Uterus (tissue), 4 donors: ENCODE results near the gene NBR1. TPM values are rescaled to one million over a fixed set of nuclear protein-coding genes. Genes with fewer than 3 reads are reported as not detected.
"Not testable (repeated sequence)": the region's sequence is repeated elsewhere in the genome, so short reads cannot be mapped to it uniquely, and the experiment has no call there.

Experiments used
- DNase-seq, 2 donors: peaks; one replicate each; pipeline ENCODE4 v3.0.0-alpha.2; 2019 to 2020
- H3K27ac ChIP-seq, 2 donors: fragments of 200-600 bp; sonication (generic); 1 replicate in 1 of 2; 2 replicates in 1 of 2; pipeline ENCODE4 v1.5.1; 2016 to 2018
- H3K27me3 ChIP-seq, 2 donors: fragments of 200-600 bp; sonication (generic); one replicate each; pipeline ENCODE4 v1.5.1; 2018 to 2019; ENCODE audit warnings: control low read depth in 1 of 2
- H3K36me3 ChIP-seq, 2 donors: fragments of 200-600 bp; sonication (generic); one replicate each; pipeline ENCODE4 v1.5.1; 2019; ENCODE audit warnings: control low read depth in 1 of 2
- H3K4me1 ChIP-seq, 2 donors: fragments of 200-600 bp; sonication (generic); one replicate each; pipeline ENCODE4 v1.5.1; 2018 to 2019; ENCODE audit warnings: control low read depth in 1 of 2
- H3K4me3 ChIP-seq, 2 donors: fragments of 200-600 bp; sonication (generic); 1 replicate in 1 of 2; 2 replicates in 1 of 2; pipeline ENCODE4 v1.5.1; 2018 to 2019; ENCODE audit warnings: mild to moderate bottlenecking in 1 of 2
- H3K9me3 ChIP-seq, 2 donors: fragments of 200-600 bp; sonication (generic); one replicate each; pipeline ENCODE4 v1.5.1; 2019; ENCODE audit warnings: control low read depth in 1 of 2
- POLR2A ChIP-seq, 2 donors: fragments of 450-650 bp; IDR thresholded peaks; one replicate each; pipeline ENCODE4 v1.6.1; 2016; ENCODE audit warnings: antibody characterized with exemption in 2 of 2, mild to moderate bottlenecking in 1 of 2, moderate library complexity in 1 of 2
- intact Hi-C: fragments of 100-400 bp; cut with DNase I; formaldehyde crosslinking; loops from one replicate; pipeline ENCODE4 v1.15.1; 2023; ENCODE audit warnings: low total_unique reads
- total RNA-seq, 4 donors: library from RNA; depleted of rRNA in 3 of 4; stranded (reverse); fragments of >200 nt in 3 of 4; gene quantifications; one replicate each; pipeline versions ENCODE4 v1.1.0 to v1.2.4, GENCODE V29; 2014 to 2023
- TF ChIP-seq, protein P1 (sequence below), 4 experiments: fragments of 200-600 bp in 2 of 4; fragments of 450-650 bp in 2 of 4; sonication (generic) in 2 of 4; IDR thresholded peaks; one replicate each; pipeline ENCODE4 v1.5.1; 2016 to 2019; ENCODE audit warnings: antibody characterized with exemption in 4 of 4, mild to moderate bottlenecking in 2 of 4, moderate library complexity in 1 of 4
- donor health status: DM: yes; HTN: yes; CAD: no.

Gene NBR1
- total RNA-seq, 4 donors from 2014 or later, result 30.0 to 126 (median 67.2) TPM

DNA sequence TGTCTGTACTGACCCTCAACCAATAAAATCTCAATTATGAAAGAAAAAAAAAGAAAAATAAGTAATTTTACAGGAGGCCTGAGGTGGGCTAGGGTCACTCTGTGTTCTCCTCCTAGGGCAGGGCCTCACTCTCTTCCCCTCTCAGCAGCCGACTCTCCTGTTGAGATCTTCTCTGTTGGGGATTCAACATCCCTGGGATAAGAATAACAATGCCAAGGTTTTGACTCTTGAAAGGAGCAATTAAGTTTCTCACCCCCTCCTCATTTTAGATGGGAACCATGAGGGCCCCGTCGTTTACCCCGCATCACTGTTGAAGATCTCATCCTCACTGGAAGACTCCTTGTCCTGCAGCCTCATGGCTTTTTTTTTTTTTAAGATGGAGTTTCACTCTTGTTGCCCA lies 24.4 kb upstream of the NBR1 start:
- no peaks in the 10 kb centered on the region for H3K9me3 ChIP-seq
- H3K36me3 ChIP-seq, result no peaks in the 10 kb centered on the region
- H3K4me3 ChIP-seq, result no peak overlapping the region
- TF ChIP-seq, protein P1, sequence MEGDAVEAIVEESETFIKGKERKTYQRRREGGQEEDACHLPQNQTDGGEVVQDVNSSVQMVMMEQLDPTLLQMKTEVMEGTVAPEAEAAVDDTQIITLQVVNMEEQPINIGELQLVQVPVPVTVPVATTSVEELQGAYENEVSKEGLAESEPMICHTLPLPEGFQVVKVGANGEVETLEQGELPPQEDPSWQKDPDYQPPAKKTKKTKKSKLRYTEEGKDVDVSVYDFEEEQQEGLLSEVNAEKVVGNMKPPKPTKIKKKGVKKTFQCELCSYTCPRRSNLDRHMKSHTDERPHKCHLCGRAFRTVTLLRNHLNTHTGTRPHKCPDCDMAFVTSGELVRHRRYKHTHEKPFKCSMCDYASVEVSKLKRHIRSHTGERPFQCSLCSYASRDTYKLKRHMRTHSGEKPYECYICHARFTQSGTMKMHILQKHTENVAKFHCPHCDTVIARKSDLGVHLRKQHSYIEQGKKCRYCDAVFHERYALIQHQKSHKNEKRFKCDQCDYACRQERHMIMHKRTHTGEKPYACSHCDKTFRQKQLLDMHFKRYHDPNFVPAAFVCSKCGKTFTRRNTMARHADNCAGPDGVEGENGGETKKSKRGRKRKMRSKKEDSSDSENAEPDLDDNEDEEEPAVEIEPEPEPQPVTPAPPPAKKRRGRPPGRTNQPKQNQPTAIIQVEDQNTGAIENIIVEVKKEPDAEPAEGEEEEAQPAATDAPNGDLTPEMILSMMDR (IDR thresholded peaks at IDR 0.05), result no peak
- no peak for TF ChIP-seq POLR2A (IDR thresholded peaks at IDR 0.05)
- H3K27me3 ChIP-seq, result no peaks in the 10 kb centered on the region
- H3K4me1 ChIP-seq, result no peaks in the 10 kb centered on the region
- DNase-seq, result no peak
- no peak overlapping the region for H3K27ac ChIP-seq
- intact Hi-C loops, result no loop called here

DNA sequence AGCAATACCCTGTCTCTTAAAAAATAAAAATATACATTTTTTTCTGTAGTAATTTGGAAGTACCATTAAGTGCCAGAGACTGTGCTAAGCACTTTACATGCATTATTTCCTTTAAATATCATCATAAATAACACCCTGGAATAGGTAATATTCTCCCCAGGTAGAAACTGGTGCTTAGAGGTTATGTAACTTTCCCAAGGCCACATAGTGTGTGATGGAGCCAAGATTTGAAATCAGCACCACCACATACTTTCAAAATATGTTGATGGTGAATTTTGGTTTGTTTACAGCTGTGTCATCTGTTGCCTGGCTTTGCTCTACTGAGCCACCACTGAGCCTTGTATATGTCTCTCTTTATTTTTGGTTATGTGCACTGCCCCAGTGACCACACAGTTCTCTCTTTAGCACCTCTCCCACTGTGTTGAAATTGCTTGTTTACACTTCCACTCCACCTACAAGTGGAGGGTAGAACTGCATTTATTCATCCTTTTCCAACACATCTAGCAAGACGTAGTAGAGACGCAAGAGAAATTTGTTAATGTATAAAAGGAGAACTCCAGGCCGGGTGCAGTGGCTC lies 19.0 kb upstream of the NBR1 start:
- no peak for TF ChIP-seq POLR2A (IDR thresholded peaks at IDR 0.05)
- TF ChIP-seq, protein P1 (IDR thresholded peaks at IDR 0.05), result no peak
- Histone ChIP-seq H3K9me3 (no peaks in the 10 kb centered on the region), H3K36me3 (no peaks in the 10 kb centered on the region), H3K4me1 (no peaks in the 10 kb centered on the region), H3K4me3 (no peak overlapping the region), H3K27me3 (no peaks in the 10 kb centered on the region), H3K27ac (no peak overlapping the region)
- no peak for DNase-seq
- intact Hi-C loops, result no loop called here

DNA sequence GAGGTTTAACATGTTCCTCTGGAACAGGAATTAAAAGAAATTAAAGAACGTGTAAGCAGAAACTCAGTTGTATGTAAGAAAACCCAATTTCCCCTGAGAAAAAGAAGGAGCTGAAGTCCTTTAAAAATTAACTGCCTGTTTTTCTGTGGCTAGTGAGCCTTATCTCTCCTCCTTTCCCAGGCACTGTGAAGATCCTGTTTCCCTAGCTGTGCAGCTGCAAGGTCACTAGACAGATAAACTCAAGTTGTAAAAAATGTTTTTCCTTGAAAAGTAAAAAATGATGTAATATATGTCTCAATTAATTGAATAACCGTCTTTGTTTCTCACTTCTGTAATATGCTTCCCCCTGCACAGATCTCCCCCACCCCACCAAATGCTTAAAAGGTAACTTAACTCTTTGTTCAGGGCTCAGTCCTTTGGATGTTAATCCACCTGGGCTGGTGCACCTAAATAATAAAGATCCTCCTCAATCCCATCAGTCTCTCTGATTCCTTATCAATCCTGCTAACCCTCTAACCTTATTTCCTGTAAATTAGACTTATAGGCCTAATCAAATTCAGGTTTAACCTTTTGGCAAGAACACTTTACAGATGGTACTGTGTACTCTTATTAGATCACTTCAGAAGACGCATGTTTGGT lies 17.7 kb upstream of the NBR1 start:
- not testable (repeated sequence) for DNase-seq, H3K4me1 ChIP-seq, H3K27ac ChIP-seq

DNA sequence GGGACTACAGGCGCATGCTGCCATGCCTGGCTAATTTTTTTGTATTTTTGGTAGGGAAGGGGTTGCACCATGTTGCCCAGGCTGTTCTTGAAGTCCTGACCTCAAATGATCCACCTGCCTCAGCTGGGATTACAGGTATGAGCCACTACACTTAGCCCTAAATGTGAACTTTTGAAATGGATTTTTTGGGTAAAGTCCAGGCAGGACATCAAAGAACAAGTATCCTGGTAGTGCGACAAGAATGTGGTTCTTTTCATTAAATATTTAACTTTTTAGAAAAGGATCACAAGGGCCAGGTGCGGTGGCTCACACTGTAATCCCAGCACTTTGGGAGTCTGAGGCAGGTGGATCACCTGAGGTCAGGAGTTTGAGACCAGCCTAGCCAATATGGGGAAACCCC lies 15.3 kb upstream of the NBR1 start:
- TF ChIP-seq, protein P1 (IDR thresholded peaks at IDR 0.05), result no peak
- TF ChIP-seq POLR2A (IDR thresholded peaks at IDR 0.05), result no peak
- no peaks in the 10 kb centered on the region for H3K4me1 ChIP-seq
- H3K9me3 ChIP-seq, result no peaks in the 10 kb centered on the region
- H3K27me3 ChIP-seq, result no peaks in the 10 kb centered on the region
- no peaks in the 10 kb centered on the region for H3K36me3 ChIP-seq
- no peak overlapping the region for H3K27ac ChIP-seq
- intact Hi-C loops, result no loop called here
- no peak overlapping the region for H3K4me3 ChIP-seq
- DNase-seq, result no peak

More for the DNA sequence above, 17.7 kb upstream of the NBR1 start:
- intact Hi-C loops, H3K4me3 ChIP-seq, H3K9me3 ChIP-seq, H3K27me3 ChIP-seq, H3K36me3 ChIP-seq: not testable (repeated sequence)

DNA sequence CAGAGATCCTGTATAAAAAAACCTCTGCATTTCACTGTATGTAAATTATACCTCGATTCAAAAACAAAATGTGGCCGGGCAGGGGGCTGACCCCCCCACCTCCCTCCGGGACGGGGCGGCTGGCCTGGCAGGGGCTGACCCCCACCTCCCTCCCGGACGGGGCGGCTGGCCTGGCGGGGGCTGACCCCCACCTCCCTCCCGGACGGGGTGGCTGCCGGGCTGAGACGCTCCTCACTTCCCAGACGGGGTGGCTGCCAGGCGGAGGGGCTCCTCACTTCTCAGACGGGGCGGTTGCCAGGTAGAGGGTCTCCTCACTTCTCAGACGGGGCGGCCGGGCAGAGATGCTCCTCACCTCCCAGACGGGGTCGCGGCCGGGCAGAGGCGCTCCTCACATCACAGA lies 11.8 kb upstream of the NBR1 start:
- H3K27ac ChIP-seq, H3K27me3 ChIP-seq, H3K9me3 ChIP-seq, H3K36me3 ChIP-seq, intact Hi-C loops, H3K4me3 ChIP-seq, H3K4me1 ChIP-seq, DNase-seq: not testable (repeated sequence)

DNA sequence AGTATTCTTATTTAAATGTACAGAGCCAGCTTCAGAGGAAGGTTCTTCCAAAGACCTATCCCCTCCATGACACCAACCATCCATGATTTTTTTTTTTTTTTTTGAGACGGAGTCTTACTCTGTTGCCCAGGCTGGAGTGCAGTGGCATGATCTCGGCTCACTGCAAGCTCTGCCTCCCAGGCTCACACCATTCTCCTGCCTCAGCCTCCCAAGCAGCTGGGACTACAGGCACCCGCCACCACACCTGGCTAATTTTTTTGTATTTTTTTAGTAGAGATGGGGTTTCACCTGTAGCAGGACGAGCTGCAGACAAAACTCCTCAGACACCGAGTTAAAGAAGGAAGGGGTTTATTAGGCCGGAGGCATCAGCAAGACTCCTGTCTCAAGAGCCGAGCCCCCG lies 11.1 kb upstream of the NBR1 start:
- H3K36me3 ChIP-seq, H3K27ac ChIP-seq, DNase-seq, intact Hi-C loops, H3K9me3 ChIP-seq, H3K4me3 ChIP-seq, H3K4me1 ChIP-seq, H3K27me3 ChIP-seq: not testable (repeated sequence)

DNA sequence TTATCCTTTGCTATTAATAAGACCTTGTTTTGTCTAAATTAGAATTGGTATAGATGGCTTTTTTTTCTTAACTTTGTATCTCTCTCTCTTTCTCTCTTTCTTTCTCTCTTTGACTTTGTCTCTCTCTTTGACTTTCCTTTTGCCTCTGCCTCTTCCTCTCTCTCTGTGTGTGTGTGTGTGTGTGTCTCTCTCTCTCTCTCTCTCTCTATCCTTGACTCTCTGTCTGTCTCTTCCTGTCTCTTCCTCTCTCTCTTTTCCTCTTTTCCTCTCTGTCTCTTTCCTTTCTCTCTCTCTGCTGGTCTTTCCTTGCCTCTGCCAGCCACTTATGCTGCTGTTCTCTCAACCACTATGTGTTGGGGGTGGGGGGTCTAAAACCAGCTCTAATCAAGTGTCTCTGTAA lies 5.0 kb upstream of the NBR1 start:
- H3K36me3 ChIP-seq, H3K4me3 ChIP-seq, DNase-seq, H3K4me1 ChIP-seq, H3K9me3 ChIP-seq, H3K27ac ChIP-seq, H3K27me3 ChIP-seq, intact Hi-C loops: not testable (repeated sequence)
